ENCODE data around the gene LCE1A.

The LCE1A gene

DNA sequence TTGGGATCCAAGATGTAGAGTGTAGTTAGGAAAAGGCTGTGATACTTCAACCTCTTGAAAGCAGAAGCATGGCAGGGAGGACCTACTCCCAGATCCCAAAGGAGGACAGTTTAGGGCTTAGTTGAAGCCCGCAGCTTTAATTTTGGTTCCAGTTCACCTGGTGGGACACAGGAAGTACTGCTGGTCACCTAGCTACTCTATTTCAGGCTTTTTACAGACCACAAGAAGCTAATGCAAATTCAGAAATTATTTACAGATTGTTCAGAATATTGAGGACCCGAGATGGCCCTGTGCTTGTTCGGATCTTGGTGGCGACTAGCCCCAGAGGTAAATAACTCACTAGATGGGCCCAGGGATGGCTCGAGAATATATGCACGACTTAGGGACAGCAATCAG is 44.5 kb downstream of the LCE1A start:
- Histone ChIP-seq H3K4me3 (ENCODE audit: low read length, poor library complexity, severe bottlenecking) (no peak overlapping the region), H3K9me3 (ENCODE audit: insufficient read depth, low read depth, low read length) (no peaks in the 10 kb centered on the region), H3F3A (ENCODE audit: low read depth) (no peaks in the 10 kb centered on the region), H3K4me2 (ENCODE audit: low read depth, low read length, poor library complexity, severe bottlenecking) (no peak overlapping the region), H3K79me2 (ENCODE audit: insufficient read depth, low read length) (no peaks in the 10 kb centered on the region), H3K36me3 (ENCODE audit: insufficient read depth, low read length) (no peaks in the 10 kb centered on the region), H3K9ac (ENCODE audit: low read depth, low read length, poor library complexity, severe bottlenecking) (no peak overlapping the region), H3K9me2 (replicated peaks; ENCODE audit: low read depth, low read length) (no peaks in the 10 kb centered on the region), H2AFZ (ENCODE audit: low read length) (no peak overlapping the region), H4K20me1 (ENCODE audit: insufficient read depth, low read length, poor library complexity, severe bottlenecking) (no peaks in the 10 kb centered on the region), H3K27me3 (ENCODE audit: insufficient read depth, low read length, poor library complexity, severe bottlenecking) (no peaks in the 10 kb centered on the region), H3K4me1 (ENCODE audit: insufficient read depth, low read length, poor library complexity, severe bottlenecking) (no peaks in the 10 kb centered on the region)
- TF ChIP-seq EZH2phosphoT487 (IDR thresholded peaks at IDR 0.05; ENCODE audit: borderline replicate concordance), result no peak
- TF ChIP-seq, protein P1, sequence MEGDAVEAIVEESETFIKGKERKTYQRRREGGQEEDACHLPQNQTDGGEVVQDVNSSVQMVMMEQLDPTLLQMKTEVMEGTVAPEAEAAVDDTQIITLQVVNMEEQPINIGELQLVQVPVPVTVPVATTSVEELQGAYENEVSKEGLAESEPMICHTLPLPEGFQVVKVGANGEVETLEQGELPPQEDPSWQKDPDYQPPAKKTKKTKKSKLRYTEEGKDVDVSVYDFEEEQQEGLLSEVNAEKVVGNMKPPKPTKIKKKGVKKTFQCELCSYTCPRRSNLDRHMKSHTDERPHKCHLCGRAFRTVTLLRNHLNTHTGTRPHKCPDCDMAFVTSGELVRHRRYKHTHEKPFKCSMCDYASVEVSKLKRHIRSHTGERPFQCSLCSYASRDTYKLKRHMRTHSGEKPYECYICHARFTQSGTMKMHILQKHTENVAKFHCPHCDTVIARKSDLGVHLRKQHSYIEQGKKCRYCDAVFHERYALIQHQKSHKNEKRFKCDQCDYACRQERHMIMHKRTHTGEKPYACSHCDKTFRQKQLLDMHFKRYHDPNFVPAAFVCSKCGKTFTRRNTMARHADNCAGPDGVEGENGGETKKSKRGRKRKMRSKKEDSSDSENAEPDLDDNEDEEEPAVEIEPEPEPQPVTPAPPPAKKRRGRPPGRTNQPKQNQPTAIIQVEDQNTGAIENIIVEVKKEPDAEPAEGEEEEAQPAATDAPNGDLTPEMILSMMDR (conservative IDR thresholded peaks at IDR 0.05; ENCODE audit: low read length), result no peak

DNA sequence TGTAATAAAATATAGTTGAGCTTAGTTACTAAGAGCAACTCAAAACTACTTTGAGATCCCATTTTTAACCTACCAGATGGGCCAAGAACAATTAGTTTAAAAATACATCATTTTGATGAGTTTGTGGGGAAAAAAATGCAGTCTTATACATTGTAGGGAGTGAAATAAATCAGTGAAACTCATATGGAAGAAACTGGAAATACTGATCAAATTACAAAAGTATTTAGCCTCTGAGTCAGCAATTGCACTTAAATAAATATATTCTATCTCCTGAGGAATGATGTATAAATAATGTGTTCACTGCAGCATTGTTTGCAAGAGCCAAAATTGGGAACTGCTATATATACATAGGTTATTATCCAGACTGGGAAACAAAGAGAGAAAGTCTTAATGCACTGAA is 46.2 kb downstream of the LCE1A start:
- H4K20me1 ChIP-seq (ENCODE audit: insufficient read depth, low read length, poor library complexity, severe bottlenecking), result no peaks in the 10 kb centered on the region
- no peaks in the 10 kb centered on the region for H3K36me3 ChIP-seq (ENCODE audit: insufficient read depth, low read length)
- H2AFZ ChIP-seq (ENCODE audit: low read length), result no peak overlapping the region
- no peaks in the 10 kb centered on the region for H3K27me3 ChIP-seq (ENCODE audit: insufficient read depth, low read length, poor library complexity, severe bottlenecking)
- no peak overlapping the region for H3K4me3 ChIP-seq (ENCODE audit: low read length, poor library complexity, severe bottlenecking)
- no peaks in the 10 kb centered on the region for H3K79me2 ChIP-seq (ENCODE audit: insufficient read depth, low read length)
- H3K9me2 ChIP-seq (replicated peaks; ENCODE audit: low read depth, low read length), result no peaks in the 10 kb centered on the region
- H3K4me2 ChIP-seq (ENCODE audit: low read depth, low read length, poor library complexity, severe bottlenecking), result no peak overlapping the region
- H3F3A ChIP-seq (ENCODE audit: low read depth), result no peaks in the 10 kb centered on the region
- no peaks in the 10 kb centered on the region for H3K4me1 ChIP-seq (ENCODE audit: insufficient read depth, low read length, poor library complexity, severe bottlenecking)
- TF ChIP-seq EZH2phosphoT487 (IDR thresholded peaks at IDR 0.05; ENCODE audit: borderline replicate concordance), result no peak
- TF ChIP-seq, protein P1 (conservative IDR thresholded peaks at IDR 0.05; ENCODE audit: low read length), result no peak
- H3K9me3 ChIP-seq (ENCODE audit: insufficient read depth, low read depth, low read length), result no peaks in the 10 kb centered on the region
- H3K9ac ChIP-seq (ENCODE audit: low read depth, low read length, poor library complexity, severe bottlenecking), result no peak overlapping the region

DNA sequence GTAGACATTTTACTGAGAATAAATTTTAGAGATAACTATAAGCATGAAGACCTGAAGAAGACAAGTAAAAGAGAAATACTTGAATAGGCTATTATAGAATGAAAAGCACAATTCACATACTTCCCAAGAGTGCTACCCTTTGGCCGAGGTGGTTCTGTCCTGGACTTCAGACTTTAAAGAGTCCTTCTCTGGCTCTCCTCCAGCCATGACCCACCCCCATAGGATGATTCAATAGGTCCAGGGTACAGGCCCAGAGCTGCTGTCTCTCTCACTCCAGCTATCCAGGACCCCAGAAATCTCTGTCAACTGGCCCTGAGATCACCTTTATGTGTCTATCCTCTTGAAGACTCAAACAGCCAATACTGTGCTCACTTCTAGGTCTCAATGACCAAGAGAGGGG is 49.6 kb downstream of the LCE1A start:
- H2AFZ ChIP-seq (ENCODE audit: low read length), result no peak overlapping the region
- TF ChIP-seq, protein P1 (conservative IDR thresholded peaks at IDR 0.05; ENCODE audit: low read length), result no peak
- no peak for TF ChIP-seq EZH2phosphoT487 (IDR thresholded peaks at IDR 0.05; ENCODE audit: borderline replicate concordance)
- H3K9me2 ChIP-seq (replicated peaks; ENCODE audit: low read depth, low read length), result no peaks in the 10 kb centered on the region

More for the DNA sequence above, 49.6 kb downstream of the LCE1A start:
- Histone ChIP-seq H3K9me3 (ENCODE audit: insufficient read depth, low read depth, low read length) (no peaks in the 10 kb centered on the region), H3K4me1 (ENCODE audit: insufficient read depth, low read length, poor library complexity, severe bottlenecking) (no peaks in the 10 kb centered on the region), H3K9ac (ENCODE audit: low read depth, low read length, poor library complexity, severe bottlenecking) (no peak overlapping the region), H3K27me3 (ENCODE audit: insufficient read depth, low read length, poor library complexity, severe bottlenecking) (no peaks in the 10 kb centered on the region), H3K36me3 (ENCODE audit: insufficient read depth, low read length) (no peaks in the 10 kb centered on the region), H3K79me2 (ENCODE audit: insufficient read depth, low read length) (no peaks in the 10 kb centered on the region), H3F3A (ENCODE audit: low read depth) (no peaks in the 10 kb centered on the region), H3K4me3 (ENCODE audit: low read length, poor library complexity, severe bottlenecking) (no peak overlapping the region), H3K4me2 (ENCODE audit: low read depth, low read length, poor library complexity, severe bottlenecking) (no peak overlapping the region), H4K20me1 (ENCODE audit: insufficient read depth, low read length, poor library complexity, severe bottlenecking) (no peaks in the 10 kb centered on the region)

Measured in Loucy (cell line).